ENCODE measurements around the gene CDH4. TPM values are rescaled to one million over a fixed set of nuclear protein-coding genes. Genes with fewer than 3 reads are reported as not detected.

Gene CDH4
- total RNA-seq, 1 donor from 2014 or later = 3.2 TPM

DNA sequence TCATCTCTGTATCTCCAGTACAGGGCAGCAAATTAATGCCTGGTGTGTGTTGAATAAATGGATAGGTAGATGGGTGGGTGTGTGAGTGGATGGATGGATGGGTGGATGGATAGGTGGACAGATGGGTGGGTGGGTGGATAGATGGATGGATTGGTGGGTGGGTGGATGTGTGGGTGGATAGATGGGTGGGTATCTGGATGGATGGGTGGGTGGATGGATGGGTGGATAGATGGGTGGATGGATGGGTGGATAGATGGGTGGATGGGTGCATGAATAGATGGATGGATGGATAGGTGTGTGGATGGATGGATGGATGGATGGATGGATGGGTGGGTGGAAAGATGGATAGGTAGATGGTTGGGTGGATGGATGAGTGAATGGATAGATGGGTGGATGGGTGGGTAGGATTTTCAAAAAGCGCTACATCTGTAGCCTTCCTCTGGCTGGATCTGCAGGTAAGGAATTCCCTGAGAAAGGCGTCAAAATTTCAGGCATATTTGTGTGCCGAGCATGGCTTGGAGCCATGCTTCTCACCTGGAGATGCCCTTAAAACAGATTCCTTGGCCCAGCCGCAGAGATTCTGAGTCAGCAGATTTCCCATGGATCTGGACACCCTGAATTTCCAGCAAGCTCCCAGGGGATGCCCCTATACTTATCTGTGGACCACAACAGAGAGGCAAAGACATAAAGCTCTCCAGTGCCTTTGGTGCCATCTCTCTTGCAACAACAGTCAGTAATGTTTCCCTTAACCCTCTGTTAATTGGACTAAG is 177.6 kb downstream of the CDH4 start:
- Histone ChIP-seq H3K9ac (ENCODE audit: low read length) (no peak overlapping the region), H3K4me1 (ENCODE audit: insufficient read depth, low read length) (peaks cover 8% of the 10 kb centered on the region), H3K9me3 (ENCODE audit: insufficient read depth, low read depth, low read length) (no peaks in the 10 kb centered on the region), H3K36me3 (ENCODE audit: insufficient read depth, low read length) (no peaks in the 10 kb centered on the region), H3K4me2 (ENCODE audit: low read length) (no peak overlapping the region), H3K27ac (ENCODE audit: low read depth, low read length) (no peak overlapping the region), H4K20me1 (ENCODE audit: insufficient read depth, low read length) (peaks cover 4% of the 10 kb centered on the region), H3K27me3 (ENCODE audit: insufficient read depth, low read length) (no peaks in the 10 kb centered on the region), H3K4me3 (ENCODE audit: insufficient read depth, low read depth, low read length) (no peak overlapping the region), H3K79me2 (ENCODE audit: insufficient read depth, low read length) (no peaks in the 10 kb centered on the region), H2AFZ (ENCODE audit: low read depth, low read length) (no peak overlapping the region)
- Mint-ChIP-seq H3K4me1 (ENCODE audit: low read depth, unreplicated experiment) (peaks cover 1% of the 10 kb centered on the region), H3K9me3 (ENCODE audit: unreplicated experiment) (peaks cover 2% of the 10 kb centered on the region), H3K36me3 (ENCODE audit: low read depth, unreplicated experiment) (no peaks in the 10 kb centered on the region), H3K27me3 (ENCODE audit: low read depth, unreplicated experiment) (peaks cover 35% of the 10 kb centered on the region), H3K27ac (ENCODE audit: unreplicated experiment) (no peak overlapping the region), H3K4me3 (ENCODE audit: unreplicated experiment) (no peak overlapping the region)
- TF ChIP-seq, protein P1, sequence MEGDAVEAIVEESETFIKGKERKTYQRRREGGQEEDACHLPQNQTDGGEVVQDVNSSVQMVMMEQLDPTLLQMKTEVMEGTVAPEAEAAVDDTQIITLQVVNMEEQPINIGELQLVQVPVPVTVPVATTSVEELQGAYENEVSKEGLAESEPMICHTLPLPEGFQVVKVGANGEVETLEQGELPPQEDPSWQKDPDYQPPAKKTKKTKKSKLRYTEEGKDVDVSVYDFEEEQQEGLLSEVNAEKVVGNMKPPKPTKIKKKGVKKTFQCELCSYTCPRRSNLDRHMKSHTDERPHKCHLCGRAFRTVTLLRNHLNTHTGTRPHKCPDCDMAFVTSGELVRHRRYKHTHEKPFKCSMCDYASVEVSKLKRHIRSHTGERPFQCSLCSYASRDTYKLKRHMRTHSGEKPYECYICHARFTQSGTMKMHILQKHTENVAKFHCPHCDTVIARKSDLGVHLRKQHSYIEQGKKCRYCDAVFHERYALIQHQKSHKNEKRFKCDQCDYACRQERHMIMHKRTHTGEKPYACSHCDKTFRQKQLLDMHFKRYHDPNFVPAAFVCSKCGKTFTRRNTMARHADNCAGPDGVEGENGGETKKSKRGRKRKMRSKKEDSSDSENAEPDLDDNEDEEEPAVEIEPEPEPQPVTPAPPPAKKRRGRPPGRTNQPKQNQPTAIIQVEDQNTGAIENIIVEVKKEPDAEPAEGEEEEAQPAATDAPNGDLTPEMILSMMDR (IDR thresholded peaks at IDR 0.05; ENCODE audit: insufficient read depth, low read depth, low read length) = no peak
- TF ChIP-seq EZH2 (IDR thresholded peaks at IDR 0.05; ENCODE audit: insufficient read depth, low read length) = no peak
- no peak for FAIRE-seq
- no peak for DNase-seq (ENCODE audit: low read depth)

DNA sequence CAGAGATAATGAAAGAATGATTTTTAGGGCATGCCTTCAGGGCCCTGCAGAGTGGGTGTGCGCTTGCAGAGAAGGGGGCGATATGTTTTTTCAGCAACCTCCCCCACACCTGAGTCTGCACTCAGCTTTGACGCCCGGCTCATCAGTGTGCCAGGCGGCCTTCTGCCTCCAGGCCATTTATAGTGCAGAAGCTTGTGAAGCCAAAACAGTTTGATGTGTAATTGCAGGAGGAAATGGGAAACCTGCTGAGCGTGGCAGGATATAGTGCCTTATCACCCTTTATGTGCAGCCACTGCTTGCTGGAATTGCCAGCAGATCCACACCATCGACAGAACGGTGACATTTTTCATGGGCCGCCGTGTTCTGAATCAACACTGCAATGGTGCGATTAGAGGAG is 178.2 kb downstream of the CDH4 start:
- H3K4me3 Mint-ChIP-seq (ENCODE audit: unreplicated experiment) = no peak overlapping the region
- Histone ChIP-seq H3K36me3 (ENCODE audit: insufficient read depth, low read length) (no peaks in the 10 kb centered on the region), H3K4me3 (ENCODE audit: insufficient read depth, low read depth, low read length) (no peak overlapping the region), H3K4me1 (ENCODE audit: insufficient read depth, low read length) (peaks cover 13% of the 10 kb centered on the region), H3K27ac (ENCODE audit: low read depth, low read length) (no peak overlapping the region), H3K9me3 (ENCODE audit: insufficient read depth, low read depth, low read length) (no peaks in the 10 kb centered on the region), H3K9ac (ENCODE audit: low read length) (no peak overlapping the region), H4K20me1 (ENCODE audit: insufficient read depth, low read length) (peaks cover 4% of the 10 kb centered on the region), H3K4me2 (ENCODE audit: low read length) (no peak overlapping the region), H3K27me3 (ENCODE audit: insufficient read depth, low read length) (no peaks in the 10 kb centered on the region), H2AFZ (ENCODE audit: low read depth, low read length) (no peak overlapping the region), H3K79me2 (ENCODE audit: insufficient read depth, low read length) (no peaks in the 10 kb centered on the region)
- H3K27me3 Mint-ChIP-seq (ENCODE audit: low read depth, unreplicated experiment) = peaks cover 35% of the 10 kb centered on the region
- no peak overlapping the region for H3K27ac Mint-ChIP-seq (ENCODE audit: unreplicated experiment)
- H3K36me3 Mint-ChIP-seq (ENCODE audit: low read depth, unreplicated experiment) = no peaks in the 10 kb centered on the region
- DNase-seq (ENCODE audit: low read depth) = no peak
- H3K4me1 Mint-ChIP-seq (ENCODE audit: low read depth, unreplicated experiment) = peaks cover 6% of the 10 kb centered on the region
- FAIRE-seq = no peak
- peaks cover 2% of the 10 kb centered on the region for H3K9me3 Mint-ChIP-seq (ENCODE audit: unreplicated experiment)
- TF ChIP-seq, protein P1 (IDR thresholded peaks at IDR 0.05; ENCODE audit: insufficient read depth, low read depth, low read length) = no peak
- TF ChIP-seq EZH2 (IDR thresholded peaks at IDR 0.05; ENCODE audit: insufficient read depth, low read length) = no peak

DNA sequence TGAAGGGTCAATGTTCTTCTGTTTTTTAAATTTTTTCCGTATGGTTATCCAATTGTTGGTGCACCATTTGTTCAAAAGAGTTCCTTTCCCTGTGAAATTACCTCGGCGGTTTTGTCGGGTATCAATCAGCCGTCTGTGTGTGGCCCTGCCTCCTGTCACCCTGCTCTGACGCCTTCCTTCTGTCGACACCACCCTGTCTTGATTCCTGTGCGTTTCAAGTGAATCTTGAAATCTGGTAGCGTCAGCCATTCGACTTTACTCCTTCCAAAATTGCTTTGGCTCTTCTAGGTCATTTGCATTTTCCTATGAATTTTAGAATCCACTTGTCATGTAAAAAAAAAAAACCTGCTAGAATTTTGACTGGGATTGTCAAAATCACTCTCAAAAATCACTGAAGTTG is 181.1 kb downstream of the CDH4 start:
- H3K27ac ChIP-seq (ENCODE audit: low read depth, low read length) = no peak overlapping the region
- peaks cover 43% of the 10 kb centered on the region for H3K4me1 ChIP-seq (ENCODE audit: insufficient read depth, low read length)
- Mint-ChIP-seq H3K9me3 (ENCODE audit: unreplicated experiment) (peaks cover 2% of the 10 kb centered on the region), H3K27me3 (ENCODE audit: low read depth, unreplicated experiment) (peaks cover 18% of the 10 kb centered on the region), H3K36me3 (ENCODE audit: low read depth, unreplicated experiment) (no peaks in the 10 kb centered on the region), H3K4me1 (ENCODE audit: low read depth, unreplicated experiment) (peaks cover 28% of the 10 kb centered on the region), H3K4me3 (ENCODE audit: unreplicated experiment) (no peak overlapping the region), H3K27ac (ENCODE audit: unreplicated experiment) (no peak overlapping the region)
- no peaks in the 10 kb centered on the region for H4K20me1 ChIP-seq (ENCODE audit: insufficient read depth, low read length)
- no peak for FAIRE-seq
- H3K79me2 ChIP-seq (ENCODE audit: insufficient read depth, low read length) = no peaks in the 10 kb centered on the region
- H3K4me2 ChIP-seq (ENCODE audit: low read length) = no peak overlapping the region
- H3K9ac ChIP-seq (ENCODE audit: low read length) = no peak overlapping the region
- H3K4me3 ChIP-seq (ENCODE audit: insufficient read depth, low read depth, low read length) = no peak overlapping the region
- H2AFZ ChIP-seq (ENCODE audit: low read depth, low read length) = no peak overlapping the region
- TF ChIP-seq, protein P1 (IDR thresholded peaks at IDR 0.05; ENCODE audit: insufficient read depth, low read depth, low read length) = no peak
- no peak for TF ChIP-seq EZH2 (IDR thresholded peaks at IDR 0.05; ENCODE audit: insufficient read depth, low read length)
- no peaks in the 10 kb centered on the region for H3K27me3 ChIP-seq (ENCODE audit: insufficient read depth, low read length)
- DNase-seq (ENCODE audit: low read depth) = no peak
- H3K9me3 ChIP-seq (ENCODE audit: insufficient read depth, low read depth, low read length) = no peaks in the 10 kb centered on the region
- H3K36me3 ChIP-seq (ENCODE audit: insufficient read depth, low read length) = no peaks in the 10 kb centered on the region

Measured in astrocyte (in vitro differentiated cells and primary cell).